ENCODE results near the gene SEZ6L.

The SEZ6L gene

GRCh38 chr22:26339755-26340154 is 170.5 kb downstream of the SEZ6L start:
- TF ChIP-seq EGR1 (IDR thresholded peaks at IDR 0.05) (no peak), RAD21 (IDR thresholded peaks at IDR 0.05; ENCODE audit: low read depth) (no peak), MAX (IDR thresholded peaks at IDR 0.05) (no peak), NFIC (IDR thresholded peaks at IDR 0.05) (no peak), CREB1 (IDR thresholded peaks at IDR 0.05; ENCODE audit: low read depth) (no peak), FOXM1 (IDR thresholded peaks at IDR 0.05; ENCODE audit: borderline replicate concordance, low read depth) (no peak), REST (IDR thresholded peaks at IDR 0.05; ENCODE audit: low read depth) (no peak)
- TF ChIP-seq, protein P1, sequence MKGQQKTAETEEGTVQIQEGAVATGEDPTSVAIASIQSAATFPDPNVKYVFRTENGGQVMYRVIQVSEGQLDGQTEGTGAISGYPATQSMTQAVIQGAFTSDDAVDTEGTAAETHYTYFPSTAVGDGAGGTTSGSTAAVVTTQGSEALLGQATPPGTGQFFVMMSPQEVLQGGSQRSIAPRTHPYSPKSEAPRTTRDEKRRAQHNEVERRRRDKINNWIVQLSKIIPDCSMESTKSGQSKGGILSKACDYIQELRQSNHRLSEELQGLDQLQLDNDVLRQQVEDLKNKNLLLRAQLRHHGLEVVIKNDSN (IDR thresholded peaks at IDR 0.05) = no peak

- no peak for TF ChIP-seq CEBPB (IDR thresholded peaks at IDR 0.05)
- no peak for TF ChIP-seq NFIC (IDR thresholded peaks at IDR 0.05)
- TF ChIP-seq YY1 (IDR thresholded peaks at IDR 0.05; ENCODE audit: low read depth) = no peak
- TF ChIP-seq TCF12 (IDR thresholded peaks at IDR 0.05; ENCODE audit: low read depth) = no peak
- TF ChIP-seq REST (IDR thresholded peaks at IDR 0.05; ENCODE audit: low read depth) = no peak
- TF ChIP-seq, protein P1 (IDR thresholded peaks at IDR 0.05) = no peak
- TF ChIP-seq FOXM1 (IDR thresholded peaks at IDR 0.05; ENCODE audit: borderline replicate concordance, low read depth) = no peak
- no peak for TF ChIP-seq TAF1 (IDR thresholded peaks at IDR 0.05; ENCODE audit: low read depth)
Measured at GRCh38 chr22:26342745-26343410, 173.6 kb downstream of the SEZ6L start.

DNA sequence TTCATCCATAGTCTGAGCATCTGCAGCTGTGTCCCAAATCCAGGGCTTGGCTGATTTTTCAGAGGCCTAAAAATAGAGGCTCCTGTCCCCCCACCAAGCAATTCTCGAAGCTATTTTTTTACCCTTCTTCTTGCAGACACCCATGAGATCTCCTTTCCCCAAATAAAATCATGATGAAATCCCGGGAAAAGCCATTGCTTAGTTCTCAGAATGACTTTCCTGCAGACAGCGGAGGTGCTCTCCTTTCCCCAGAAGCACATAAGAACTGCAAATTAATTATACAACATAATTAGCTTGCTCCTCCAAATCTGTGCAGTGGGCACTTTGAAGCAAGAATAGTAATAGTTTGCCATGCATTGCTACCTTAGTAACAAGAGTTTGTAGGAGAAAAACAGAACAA is 176.2 kb downstream of the SEZ6L start:
- no peak for TF ChIP-seq TAF1 (IDR thresholded peaks at IDR 0.05; ENCODE audit: low read depth)
- no peak for TF ChIP-seq EGR1 (IDR thresholded peaks at IDR 0.05)
- TF ChIP-seq YY1 (IDR thresholded peaks at IDR 0.05; ENCODE audit: low read depth) = no peak
- TF ChIP-seq, protein P1 (IDR thresholded peaks at IDR 0.05) = no peak
- TF ChIP-seq REST (IDR thresholded peaks at IDR 0.05; ENCODE audit: low read depth) = no peak
- TF ChIP-seq RAD21 (IDR thresholded peaks at IDR 0.05; ENCODE audit: low read depth) = no peak
- TF ChIP-seq ZBTB7A (IDR thresholded peaks at IDR 0.05; ENCODE audit: low read depth) = no peak
- no peak for TF ChIP-seq MAX (IDR thresholded peaks at IDR 0.05)
- no peak for TF ChIP-seq CEBPB (IDR thresholded peaks at IDR 0.05)

DNA sequence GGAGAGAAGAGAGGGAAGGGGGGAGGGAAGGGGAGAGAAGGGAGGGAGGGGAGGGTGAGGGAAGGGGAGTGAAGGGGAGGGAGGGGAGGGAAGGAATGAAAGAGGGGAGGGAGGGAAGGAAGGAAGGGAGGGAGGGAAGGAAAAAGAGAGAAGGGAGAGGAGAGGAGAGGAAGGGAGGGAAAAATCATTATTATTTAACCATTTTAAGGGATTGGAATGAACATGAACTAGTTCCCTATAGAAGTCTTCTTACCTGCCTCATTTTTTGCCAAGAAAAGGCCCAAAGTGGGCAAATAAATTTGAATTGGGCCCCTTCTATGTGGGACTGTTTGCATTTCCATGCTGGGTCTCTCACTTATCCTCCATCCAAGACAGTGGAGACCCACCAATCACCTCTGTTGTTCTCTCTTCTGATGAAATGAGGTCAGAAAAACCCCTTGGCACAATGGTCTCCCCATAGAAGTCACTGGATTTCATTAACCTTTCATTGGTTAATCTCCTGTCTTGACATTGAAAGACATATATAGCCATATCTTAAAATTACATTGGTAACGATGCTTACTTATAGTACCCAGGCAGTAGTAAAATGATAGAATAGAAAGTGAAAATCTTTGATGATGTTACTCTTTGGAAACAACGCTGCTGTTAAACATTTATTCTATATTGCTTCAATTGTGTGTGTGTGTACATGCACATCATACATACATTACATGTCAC is 179.7 kb downstream of the SEZ6L start:
- no peak for TF ChIP-seq EGR1 (IDR thresholded peaks at IDR 0.05)
- no peak for TF ChIP-seq CREB1 (IDR thresholded peaks at IDR 0.05; ENCODE audit: low read depth)

DNA sequence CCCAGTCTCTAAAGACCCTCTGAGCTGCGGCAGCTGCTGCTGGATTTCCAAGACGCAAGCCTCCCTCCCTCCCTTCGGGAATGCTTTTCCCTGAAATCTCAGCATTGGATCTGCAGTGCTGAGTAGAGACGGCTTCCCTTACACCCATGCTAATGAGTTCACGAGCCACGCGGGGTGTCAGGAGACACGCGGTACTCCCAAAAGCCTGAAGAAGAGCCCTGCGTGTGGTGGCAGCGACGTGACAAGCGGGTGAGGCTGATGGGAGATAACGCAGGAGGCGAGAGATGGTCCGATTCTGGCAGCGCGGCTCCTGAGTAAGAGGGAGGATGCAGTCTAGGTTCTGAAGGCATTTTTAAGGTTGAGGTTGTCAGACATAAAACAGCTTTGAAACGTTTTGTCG is 185.4 kb downstream of the SEZ6L start:
- no peak for TF ChIP-seq MAX (IDR thresholded peaks at IDR 0.05)
- no peak for TF ChIP-seq EGR1 (IDR thresholded peaks at IDR 0.05)
- no peak for TF ChIP-seq NFIC (IDR thresholded peaks at IDR 0.05)
- no peak for TF ChIP-seq RAD21 (IDR thresholded peaks at IDR 0.05; ENCODE audit: low read depth)
- TF ChIP-seq CEBPB (IDR thresholded peaks at IDR 0.05) = no peak
- TF ChIP-seq FOXM1 (IDR thresholded peaks at IDR 0.05; ENCODE audit: borderline replicate concordance, low read depth) = no peak
- TF ChIP-seq TCF12 (IDR thresholded peaks at IDR 0.05; ENCODE audit: low read depth) = no peak
- TF ChIP-seq EP300 (IDR thresholded peaks at IDR 0.05; ENCODE audit: borderline replicate concordance) = no peak
- TF ChIP-seq YY1 (IDR thresholded peaks at IDR 0.05; ENCODE audit: low read depth) = no peak
- TF ChIP-seq REST (IDR thresholded peaks at IDR 0.05; ENCODE audit: low read depth) = no peak
- TF ChIP-seq ZBTB7A (IDR thresholded peaks at IDR 0.05; ENCODE audit: low read depth) = no peak
- TF ChIP-seq, protein P1 (IDR thresholded peaks at IDR 0.05) = no peak
- no peak for TF ChIP-seq TAF1 (IDR thresholded peaks at IDR 0.05; ENCODE audit: low read depth)
- no peak for TF ChIP-seq CREB1 (IDR thresholded peaks at IDR 0.05; ENCODE audit: low read depth)
- no peak for TF ChIP-seq TEAD4 (IDR thresholded peaks at IDR 0.05)
